Small intestine (tissue), 16 donors: ENCODE measurements around the gene RNU4-1. TPM values are rescaled to one million over a fixed set of nuclear protein-coding genes. Genes with fewer than 3 reads are reported as not detected.
"Not testable (repeated sequence)": the region's sequence is repeated elsewhere in the genome, so short reads cannot be mapped to it uniquely, and the experiment has no call there.

Source experiments
- DNase-seq, 2 donors: peaks; one replicate each; pipeline versions ENCODE4 v3.0.0 to v3.0.0-alpha.2; 2013
- FAIRE-seq: peaks from 2 replicates; lab custom pipeline; 2012; peaks lifted over from hg19 to GRCh38; lab: Jason Lieb, UNC
- H3K27ac ChIP-seq, 3 donors: one replicate each; pipeline ENCODE4 v1.5.1; 2013; ENCODE audit warnings: low read length in 2 of 3, mild to moderate bottlenecking in 2 of 3, control low read depth in 1 of 3, inconsistent platforms in 1 of 3, low read depth in 1 of 3, moderate library complexity in 1 of 3
- H3K27me3 ChIP-seq, 3 donors: one replicate each; pipeline ENCODE4 v1.6.1; 2013; ENCODE audit warnings: low read length in 3 of 3, inconsistent platforms in 1 of 3; ENCODE audit not compliant: control insufficient read depth in 3 of 3, insufficient read depth in 3 of 3
- H3K36me3 ChIP-seq, 3 donors: one replicate each; pipeline ENCODE4 v1.6.1; 2013; ENCODE audit warnings: low read length in 3 of 3, inconsistent platforms in 1 of 3, low read depth in 1 of 3, mild to moderate bottlenecking in 1 of 3, moderate library complexity in 1 of 3; ENCODE audit not compliant: control insufficient read depth in 3 of 3, insufficient read depth in 2 of 3
- H3K4me1 ChIP-seq, 3 donors: one replicate each; pipeline ENCODE4 v1.6.1; 2013; ENCODE audit warnings: low read length in 2 of 3, inconsistent platforms in 1 of 3, low read depth in 1 of 3, mild to moderate bottlenecking in 1 of 3, moderate library complexity in 1 of 3; ENCODE audit not compliant: control insufficient read depth in 3 of 3, insufficient read depth in 2 of 3
- H3K4me3 ChIP-seq, 3 donors: one replicate each; pipeline ENCODE4 v1.5.1; 2013; ENCODE audit warnings: low read length in 3 of 3, control low read depth in 1 of 3, inconsistent platforms in 1 of 3, low read depth in 1 of 3, mild to moderate bottlenecking in 1 of 3, moderate library complexity in 1 of 3
- H3K9me3 ChIP-seq, 2 donors: one replicate each; pipeline ENCODE4 v1.6.1; 2013; ENCODE audit warnings: low read depth in 1 of 2, low read length in 1 of 2; ENCODE audit not compliant: control insufficient read depth in 2 of 2, insufficient read depth in 1 of 2
- WGBS, 3 donors: extraction: QIAGEN DNeasy Blood & Tissue Kit; methylation state at CpG; one replicate each; pipeline ENCODE4 v1.1.7; 2013; 5-methylcytosine and 5-hydroxymethylcytosine counted together
- long read RNA-seq, 10 donors: transcript quantifications; one replicate each; lab custom pipeline, GENCODE V29; 2026
- polyA plus RNA-seq, 4 donors: library from polyadenylated mRNA; stranded (reverse) in 3 of 4; unstranded in 1 of 4; fragments of 200-250 nt in 3 of 4; fragments of 120-200 nt in 1 of 4; gene quantifications; one replicate each; pipeline versions ENCODE4 v1.2.1 to v1.2.3, GENCODE V29; 2013
- donor health status: healthy with polysubstance abuse.
- donor health status: control.
- donor health status: control.
- donor health status: Bipolar disorder and iron deficiency.
- donor health status: healthy.

The RNU4-1 gene
- not detected for polyA plus RNA-seq
- long read RNA-seq, donor 1, partial matches to known transcripts: 0 of 1 reads
- long read RNA-seq, donor 1, other reads (novel, unspliced or antisense): 0 of 1 reads
- long read RNA-seq, donor 2: 0 reads
- long read RNA-seq, donor 3: 0 reads
- long read RNA-seq, donor 4: 0 reads
- long read RNA-seq, donor 5, partial matches to known transcripts: 15 of 15 reads
- long read RNA-seq, donor 5, other reads (novel, unspliced or antisense): 0 of 15 reads
- long read RNA-seq, donor 6: 0 reads
- long read RNA-seq, donor 7: 0 reads
- long read RNA-seq, donor 8: 0 reads
- long read RNA-seq, donor 9: 0 reads
- long read RNA-seq, donor 10, partial matches to known transcripts: 0 of 1 reads
- long read RNA-seq, donor 10, other reads (novel, unspliced or antisense): 0 of 1 reads

DNA sequence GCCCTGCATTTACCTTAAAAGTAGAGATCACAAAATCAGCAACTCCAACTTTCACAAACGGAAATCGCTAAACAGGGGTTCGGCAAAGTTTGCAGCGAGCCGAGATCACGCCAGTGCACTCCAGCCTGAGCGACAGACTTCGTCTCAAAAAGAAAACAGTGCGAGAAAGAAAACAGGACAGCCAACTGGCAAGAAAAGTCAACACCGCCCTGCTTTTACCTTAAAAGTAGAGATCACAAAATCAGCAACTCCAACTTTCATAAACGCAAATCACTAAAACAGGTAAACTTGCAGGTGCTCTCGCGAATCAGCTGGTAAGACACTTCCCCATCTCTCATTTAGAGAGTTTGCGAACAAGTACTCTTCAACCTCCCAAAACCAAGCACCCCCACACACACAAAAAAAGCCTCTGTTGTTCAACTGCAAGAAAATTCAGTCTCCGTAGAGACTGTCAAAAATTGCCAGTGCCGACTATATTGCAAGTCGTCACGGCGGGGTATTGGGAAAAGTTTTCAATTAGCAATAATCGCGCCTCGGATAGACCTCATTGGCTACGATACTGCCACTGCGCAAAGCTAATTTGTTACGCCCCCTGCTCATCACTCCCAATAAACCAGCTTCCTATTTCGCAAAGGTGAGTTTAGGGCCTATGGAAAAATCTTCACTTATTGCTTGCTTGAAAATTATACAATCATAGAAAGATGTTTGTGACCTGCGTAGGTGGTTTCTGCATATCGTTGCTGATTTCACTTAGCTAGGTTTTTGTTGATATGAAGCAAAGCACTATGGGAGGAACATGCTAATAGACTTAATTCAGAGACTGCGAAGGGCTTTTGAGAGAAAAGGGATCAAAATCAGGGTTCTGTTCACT is at the start of gene RNU4-1:
RNU4-1 (minus strand) TSS at position 577 of the 871 bp plus-strand sequence.
- DNase-seq (peak; percentile 86 to 90), FAIRE-seq (no peak)
- Histone ChIP-seq H3K4me1 (peaks cover 0 to 9% (median 0%) of the 10 kb centered on the region in 3 donors), H3K4me3 (peak within 1 kb of the TSS; percentile 40 to 48 (median 46)), H3K36me3 (no peaks in the 10 kb centered on the region), H3K27ac (peak within 1 kb of the TSS; percentile 97 to 99 (median 97)), H3K27me3 (no peaks in the 10 kb centered on the region), H3K9me3 (no peaks in the 10 kb centered on the region)
- 0% methylated on average over 29 of the region's 29 CpGs for WGBS, 3 donors

DNA sequence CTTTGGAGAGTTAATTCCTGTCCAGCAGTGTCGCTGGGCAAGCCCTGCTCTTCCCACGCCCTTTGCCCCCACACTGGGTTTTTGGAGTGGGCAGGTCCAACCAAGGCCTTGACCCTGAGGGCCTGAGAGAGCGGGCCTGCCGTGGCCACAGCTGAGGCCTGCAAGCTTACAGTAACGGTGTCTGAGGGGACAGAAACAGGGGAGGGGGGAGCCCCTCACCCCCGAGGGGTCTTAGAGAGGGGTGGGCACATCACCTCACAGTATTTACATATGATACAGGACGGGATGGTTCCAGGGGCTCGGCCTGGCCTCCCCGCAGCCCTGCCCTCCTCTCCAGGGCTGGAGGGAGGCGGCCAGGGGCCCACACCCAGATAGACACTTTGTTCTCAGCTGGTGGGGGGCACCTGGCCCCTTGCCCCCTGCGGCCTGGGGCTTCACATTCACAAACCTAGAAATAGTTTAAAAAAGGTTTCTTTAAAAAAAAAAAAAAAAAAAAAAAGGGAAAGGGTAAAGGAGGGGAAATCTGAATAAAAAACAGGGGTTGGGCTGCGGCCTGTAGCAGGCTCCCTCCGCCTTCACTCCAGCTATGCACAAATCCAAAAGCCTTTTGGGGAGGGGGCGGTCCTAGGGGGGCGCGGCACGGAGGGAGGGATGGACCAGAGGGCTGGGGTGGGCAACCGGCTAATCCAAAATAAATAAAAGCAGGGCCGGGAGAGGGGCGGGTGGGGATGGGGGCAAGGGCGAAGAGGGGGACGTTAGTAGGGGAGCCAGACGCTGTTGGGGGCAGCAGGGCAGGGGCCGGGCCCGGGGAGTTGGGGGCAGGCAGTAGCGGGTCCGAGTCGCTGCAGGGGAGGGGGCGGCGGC is 49.4 kb upstream of the RNU4-1 start:
- H3K36me3 ChIP-seq: peaks cover 0 to 38% (median 0%) of the 10 kb centered on the region in 3 donors
- 65 to 71% (median 69%) methylated on average over 27 to 30 of the region's 30 CpGs for WGBS, 3 donors
- H3K9me3 ChIP-seq: peaks cover 0 to 12% of the 10 kb centered on the region in 2 donors
- DNase-seq: no peak
- H3K27ac ChIP-seq: no peak overlapping the region
- H3K4me3 ChIP-seq: no peak overlapping the region
- H3K27me3 ChIP-seq: peaks cover 0 to 2% (median 0%) of the 10 kb centered on the region in 3 donors
- H3K4me1 ChIP-seq: peaks cover 0 to 4% (median 0%) of the 10 kb centered on the region in 3 donors
- FAIRE-seq: no peak

GRCh38 chr12:120339256-120339655 is 46.2 kb upstream of the RNU4-1 start:
- whole genome bisulfite sequencing, 3 donors: 83 to 92% (median 89%) methylated on average over 4 of the region's 4 CpGs
- DNase-seq (no peak), FAIRE-seq (no peak)
- peaks cover 0 to 29% of the 10 kb centered on the region in 2 donors for H3K9me3 ChIP-seq
- no peak overlapping the region for H3K27ac ChIP-seq
- peaks cover 0 to 12% (median 0%) of the 10 kb centered on the region in 3 donors for H3K36me3 ChIP-seq
- H3K4me3 ChIP-seq: no peak overlapping the region
- H3K27me3 ChIP-seq: peaks cover 0 to 2% (median 0%) of the 10 kb centered on the region in 3 donors
- H3K4me1 ChIP-seq: peaks cover 0 to 4% (median 0%) of the 10 kb centered on the region in 3 donors

DNA sequence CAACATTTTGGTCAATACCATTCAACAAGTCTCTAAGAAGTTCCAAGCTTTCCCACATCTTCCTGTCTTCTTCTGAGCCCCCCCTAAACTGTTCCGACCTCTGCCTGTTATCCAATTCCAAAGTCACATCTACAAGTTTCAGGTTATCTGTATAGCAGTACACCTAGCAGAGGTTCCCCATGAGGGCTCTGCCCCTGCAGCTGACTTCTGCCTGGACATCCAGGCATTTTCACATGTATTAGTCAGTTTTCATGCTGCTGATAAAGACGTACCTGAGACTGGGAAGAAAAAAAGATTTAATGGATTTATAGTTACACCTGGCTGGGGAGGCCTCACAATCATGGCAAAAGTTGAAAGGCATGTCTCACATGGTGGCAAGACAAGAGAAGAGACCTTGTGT is 44.7 kb upstream of the RNU4-1 start:
- H3K4me1 ChIP-seq: peaks cover 0 to 4% (median 0%) of the 10 kb centered on the region in 3 donors
- no peak for FAIRE-seq
- H3K4me3 ChIP-seq: no peak overlapping the region
- H3K9me3 ChIP-seq: peaks cover 0 to 29% of the 10 kb centered on the region in 2 donors
- H3K27me3 ChIP-seq: peaks cover 0 to 2% (median 0%) of the 10 kb centered on the region in 3 donors
- DNase-seq: no peak
- peaks cover 0 to 6% (median 0%) of the 10 kb centered on the region in 3 donors for H3K36me3 ChIP-seq
- H3K27ac ChIP-seq: no peak overlapping the region
- 72 to 86% (median 86%) methylated on average over 2 of the region's 2 CpGs for WGBS, 3 donors

DNA sequence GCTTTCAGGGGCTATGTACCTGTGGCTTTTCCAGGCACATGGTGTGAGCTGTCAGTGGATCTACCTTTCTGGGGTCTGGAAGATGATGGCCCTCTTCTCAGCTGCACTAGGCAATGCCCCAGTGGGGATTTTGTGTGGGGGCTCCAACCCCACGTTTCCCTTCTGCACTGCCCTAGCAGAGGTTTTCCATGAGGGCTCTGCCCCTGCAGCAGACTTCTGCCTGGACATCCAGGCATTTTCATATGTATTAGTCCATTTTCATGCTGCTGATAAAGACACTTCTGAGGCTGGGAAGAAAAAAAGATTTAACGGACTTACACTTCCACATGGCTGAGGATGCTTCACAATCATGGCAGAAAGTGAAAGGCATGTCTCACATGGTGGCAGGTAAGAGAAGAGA is 43.4 kb upstream of the RNU4-1 start:
- not testable (repeated sequence) for FAIRE-seq, H3K36me3 ChIP-seq, H3K4me3 ChIP-seq, H3K27me3 ChIP-seq, DNase-seq, H3K27ac ChIP-seq
- 88 to 95% (median 91%) methylated on average over 2 of the region's 2 CpGs for WGBS, 3 donors
- Histone ChIP-seq H3K9me3 (peaks cover 0 to 29% of the 10 kb centered on the region in 2 donors), H3K4me1 (peaks cover 0 to 11% (median 5%) of the 10 kb centered on the region in 3 donors)

DNA sequence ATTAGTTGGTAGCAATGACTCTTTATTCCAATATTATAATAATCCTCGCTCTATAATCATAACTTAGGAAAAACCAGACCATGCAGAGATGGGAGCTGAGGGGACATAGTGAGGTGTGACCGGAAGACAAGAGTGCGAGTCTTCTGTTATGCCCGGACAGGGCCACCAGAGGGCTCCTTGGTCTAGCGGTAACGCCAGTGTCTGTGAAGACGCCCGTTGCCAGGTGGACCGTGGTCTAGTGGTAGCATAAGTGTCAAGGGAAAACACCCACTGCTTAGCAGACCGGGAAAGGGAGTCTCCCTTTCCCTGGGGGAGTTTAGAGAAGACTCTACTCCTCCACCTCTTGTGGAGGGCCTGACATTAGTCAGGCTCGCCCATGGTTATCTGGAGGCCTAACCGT is 42.4 kb upstream of the RNU4-1 start:
- H3K4me1 ChIP-seq: peaks cover 0 to 11% (median 6%) of the 10 kb centered on the region in 3 donors
- not testable (repeated sequence) for FAIRE-seq

DNA sequence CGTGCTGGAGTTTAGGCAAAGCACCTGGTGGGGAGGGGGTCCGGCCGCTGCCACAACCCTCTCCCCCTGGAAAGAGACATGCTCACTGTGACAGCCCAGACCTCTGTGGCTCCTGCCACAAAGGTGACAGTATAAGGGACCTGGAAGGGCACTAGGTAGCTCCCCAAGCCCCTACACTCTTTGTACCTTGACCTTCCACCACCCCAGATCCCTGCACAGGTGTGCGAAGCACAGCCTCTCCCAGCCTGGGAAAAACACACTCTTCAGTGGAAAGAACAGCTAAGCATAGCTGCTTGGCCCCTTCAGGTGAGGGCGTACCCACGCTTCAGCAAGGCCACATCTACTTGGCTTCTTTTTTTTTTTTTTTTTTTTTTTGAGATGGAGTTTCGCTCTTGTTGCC is 39.5 kb upstream of the RNU4-1 start:
- Histone ChIP-seq H3K27me3 (no peaks in the 10 kb centered on the region), H3K36me3 (no peaks in the 10 kb centered on the region), H3K4me3 (no peak overlapping the region), H3K4me1 (peaks cover 0 to 14% (median 6%) of the 10 kb centered on the region in 3 donors), H3K9me3 (peaks cover 0 to 21% of the 10 kb centered on the region in 2 donors), H3K27ac (no peak overlapping the region)
- WGBS, 3 donors: 42 to 73% (median 48%) methylated on average over 6 to 7 of the region's 7 CpGs
- DNase-seq (peak; percentile 11 to 15), FAIRE-seq (no peak)

More for the DNA sequence above, 42.4 kb upstream of the RNU4-1 start:
- peak; percentile 57 to 66 for DNase-seq
- H3K27me3 ChIP-seq, H3K27ac ChIP-seq, H3K4me3 ChIP-seq, H3K36me3 ChIP-seq: not testable (repeated sequence)
- H3K9me3 ChIP-seq: peaks cover 0 to 29% of the 10 kb centered on the region in 2 donors
- 19 to 26% (median 22%) methylated on average over 12 of the region's 12 CpGs for WGBS, 3 donors
